Measurements from ENCODE around the gene NOS1AP. TPM values are rescaled to one million over a fixed set of nuclear protein-coding genes. Genes with fewer than 3 reads are reported as not detected.

NOS1AP gene
- total and polyA plus RNA-seq, 9 of the 15 experiments (the other 6 are each of a cell fraction or from before 2014, with no cell fraction given), result 0.07 to 1.5 (median 0.22) TPM

- no peak overlapping the region for H3K4me2 ChIP-seq (ENCODE audit: insufficient read depth, low read length)
- POLR2A ChIA-PET, result no interaction called here
- H4K20me1 ChIP-seq (replicated peaks; ENCODE audit: control insufficient read depth, insufficient read depth, low read length), result no peaks in the 10 kb centered on the region
- no peak for ATAC-seq
- no peak for FAIRE-seq
- TF ChIP-seq BRD9 (IDR thresholded peaks at IDR 0.05; ENCODE audit: low read depth, partially characterized antibody), result no peak
- TF ChIP-seq SP2 (IDR thresholded peaks at IDR 0.05; ENCODE audit: extremely low read depth, low read depth, low read length, poor library complexity, severe bottlenecking), result no peak
- no peak for TF ChIP-seq TAF9B (IDR thresholded peaks at IDR 0.05; ENCODE audit: partially characterized antibody)
- no peak for TF ChIP-seq RB1 (IDR thresholded peaks at IDR 0.05; ENCODE audit: low read depth)
- no peak for TF ChIP-seq ARID3A (IDR thresholded peaks at IDR 0.05; ENCODE audit: borderline replicate concordance, low read depth, low read length)
- TF ChIP-seq GABPB2 (CRISPR knock-in tag; conservative IDR thresholded peaks at IDR 0.05), result no peak
- no peak for TF ChIP-seq ELK3 (CRISPR knock-in tag; IDR thresholded peaks at IDR 0.05)
- intact Hi-C loops (cut with micrococcal nuclease), result no loop called here
- peaks cover 0 to 6% of the 10 kb centered on the region in 2 experiments; a peak in 2 of 5 replicates for H3K27me3 ChIP-seq (ENCODE audit: control insufficient read depth in 2 of 2, insufficient read depth in 2 of 2, low read length in 2 of 2)
- H2AFZ ChIP-seq (ENCODE audit: low read depth, low read length), result no peak overlapping the region
- 5% methylated on average over 1 of the region's 1 CpG for WGBS (ENCODE audit: insufficient coverage, low coverage, missing lambda C conversion rate)
- no peak overlapping the region for H3K4me3 ChIP-seq
- CTCF ChIA-PET (ENCODE audit: low intra/inter-chr PET ratio), result no interaction called here
- peaks cover 0 to 5% of the 10 kb centered on the region in 2 experiments; a peak in 1 of 5 replicates for H3K4me1 ChIP-seq (replicated peaks in 1 of 2; ENCODE audit: control insufficient read depth in 2 of 2, insufficient read depth in 2 of 2, low read length in 2 of 2)
- no peaks in the 10 kb centered on the region for H3K79me2 ChIP-seq (ENCODE audit: control insufficient read depth, insufficient read depth, low read length)
- no peaks in the 10 kb centered on the region for H3K9me3 ChIP-seq (replicated peaks; ENCODE audit: control insufficient read depth, insufficient read depth, low read depth, low read length)
- no peak for DNase-seq (ENCODE audit: extremely low read depth in 1 of 4, low spot score in 3 of 4)
- no TSS peak for BruUV-seq (replicated peaks)
- no peaks in the 10 kb centered on the region for H3K36me3 ChIP-seq (ENCODE audit: control insufficient read depth, insufficient read depth, low read length)
- H3K27ac ChIP-seq (ENCODE audit: extremely low read depth, low read depth, low read length), result no peak overlapping the region
- in situ Hi-C loops (cut with MboI), result no loop called here
- no peak overlapping the region for H3K9ac ChIP-seq (ENCODE audit: insufficient read depth in 1 of 2, low read depth in 2 of 2, low read length in 2 of 2)
- no peaks in the 10 kb centered on the region for H3K9me1 ChIP-seq (ENCODE audit: control insufficient read depth, insufficient read depth, low read length)
Measured at GRCh38 chr1:162314206-162314605, 244.7 kb downstream of the NOS1AP start.
